ENCODE measurements around the gene FCF1. TPM values are rescaled to one million over a fixed set of nuclear protein-coding genes. Genes with fewer than 3 reads are reported as not detected.

Gene FCF1
- polyA plus RNA-seq, 1 donor from 2014 or later = 39.8 TPM

DNA sequence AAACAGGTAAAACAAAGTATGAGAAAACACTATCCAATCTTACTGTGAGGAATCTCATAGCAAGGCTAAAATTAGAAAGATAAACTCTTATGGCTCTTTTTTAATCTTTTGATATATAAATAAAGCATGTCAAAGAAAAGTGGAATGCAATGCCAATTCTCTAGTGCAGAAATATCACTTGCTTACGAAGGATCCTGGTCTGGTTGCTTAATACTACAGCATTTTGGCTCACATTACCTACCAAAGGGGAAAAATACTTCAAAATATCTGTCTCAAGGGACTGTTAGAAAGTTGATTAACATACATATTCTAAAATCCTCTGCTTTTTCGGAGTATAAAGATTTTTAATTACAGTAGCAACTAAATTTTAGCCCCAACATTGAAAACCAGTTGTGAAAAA is 21.5 kb upstream of the FCF1 start:
- Histone ChIP-seq H3F3A (ENCODE audit: insufficient read depth, low read length, poor library complexity, severe bottlenecking) (no peaks in the 10 kb centered on the region), H3K9ac (ENCODE audit: low read length) (no peak overlapping the region), H4K20me1 (ENCODE audit: insufficient read depth) (no peaks in the 10 kb centered on the region), H2AFZ (ENCODE audit: low read depth, low read length) (no peak overlapping the region), H3K9me3 (ENCODE audit: low read length) (no peaks in the 10 kb centered on the region), H3K27ac (ENCODE audit: low read length) (no peak overlapping the region), H3K4me2 (ENCODE audit: low read length) (no peak overlapping the region), H3K9me2 (ENCODE audit: insufficient read depth, low read length) (no peaks in the 10 kb centered on the region), H3K4me3 (ENCODE audit: low read length) (no peak overlapping the region), H3K27me3 (ENCODE audit: insufficient read depth, low read depth, low read length) (no peaks in the 10 kb centered on the region), H3K79me2 (replicated peaks; ENCODE audit: insufficient read depth, low read length) (peaks cover 14% of the 10 kb centered on the region), H3K36me3 (ENCODE audit: insufficient read depth, low read length) (peaks cover 5% of the 10 kb centered on the region)
- TF ChIP-seq CTCF (IDR thresholded peaks at IDR 0.05; ENCODE audit: poor library complexity, severe bottlenecking) (no peak), MXI1 (conservative IDR thresholded peaks at IDR 0.05; ENCODE audit: poor library complexity, severe bottlenecking) (no peak), TAF1 (IDR thresholded peaks at IDR 0.05; ENCODE audit: low read depth) (no peak), EP300 (conservative IDR thresholded peaks at IDR 0.05; ENCODE audit: poor library complexity, severe bottlenecking) (no peak), RAD21 (conservative IDR thresholded peaks at IDR 0.05) (no peak), SMC3 (conservative IDR thresholded peaks at IDR 0.05; ENCODE audit: poor library complexity) (no peak), REST (IDR thresholded peaks at IDR 0.05; ENCODE audit: borderline replicate concordance) (no peak), EZH2 (IDR thresholded peaks at IDR 0.05; ENCODE audit: borderline replicate concordance, insufficient read depth, low read length, poor library complexity, severe bottlenecking) (no peak), POLR2AphosphoS5 (IDR thresholded peaks at IDR 0.05) (no peak)

- Histone ChIP-seq H2AFZ (ENCODE audit: low read depth, low read length) (no peak overlapping the region), H3K4me3 (ENCODE audit: low read length) (no peak overlapping the region), H3K9me2 (ENCODE audit: insufficient read depth, low read length) (no peaks in the 10 kb centered on the region), H3K36me3 (ENCODE audit: insufficient read depth, low read length) (peaks cover 5% of the 10 kb centered on the region), H3K9me3 (ENCODE audit: low read length) (no peaks in the 10 kb centered on the region), H3K4me2 (ENCODE audit: low read length) (no peak overlapping the region), H3K9ac (ENCODE audit: low read length) (no peak overlapping the region), H3K27ac (ENCODE audit: low read length) (no peak overlapping the region), H4K20me1 (ENCODE audit: insufficient read depth) (no peaks in the 10 kb centered on the region), H3K79me2 (replicated peaks; ENCODE audit: insufficient read depth, low read length) (peaks cover 19% of the 10 kb centered on the region), H3K27me3 (ENCODE audit: insufficient read depth, low read depth, low read length) (no peaks in the 10 kb centered on the region), H3F3A (ENCODE audit: insufficient read depth, low read length, poor library complexity, severe bottlenecking) (no peaks in the 10 kb centered on the region)
- TF ChIP-seq MXI1 (conservative IDR thresholded peaks at IDR 0.05; ENCODE audit: poor library complexity, severe bottlenecking) (no peak), EP300 (conservative IDR thresholded peaks at IDR 0.05; ENCODE audit: poor library complexity, severe bottlenecking) (no peak), EZH2 (IDR thresholded peaks at IDR 0.05; ENCODE audit: borderline replicate concordance, insufficient read depth, low read length, poor library complexity, severe bottlenecking) (no peak), TAF1 (IDR thresholded peaks at IDR 0.05; ENCODE audit: low read depth) (no peak), POLR2AphosphoS5 (IDR thresholded peaks at IDR 0.05) (no peak), REST (IDR thresholded peaks at IDR 0.05; ENCODE audit: borderline replicate concordance) (no peak)
These were observed 19.8 kb upstream of the FCF1 start for GRCh38 chr14:74693191-74693590.

Data from neural cell (in vitro differentiated cells).